Retina (tissue), 1 donor: ENCODE measurements around the gene SPRED2.

ENCODE experiments used
- DNase-seq: peaks from one replicate; pipeline ENCODE4 v3.0.0-alpha.2; 2016

The SPRED2 gene

GRCh38 chr2:65382776-65383357, 49.5 kb downstream of the SPRED2 start:
- DNase-seq = no peak

GRCh38 chr2:65382323-65382722, 50.1 kb downstream of the SPRED2 start:
- no peak for DNase-seq

GRCh38 chr2:65381607-65382051, 50.8 kb downstream of the SPRED2 start:
- DNase-seq = no peak

GRCh38 chr2:65380255-65380654, 52.1 kb downstream of the SPRED2 start:
- DNase-seq = no peak

- DNase-seq = no peak
Measured at GRCh38 chr2:65379721-65380171, 52.7 kb downstream of the SPRED2 start.

- no peak for DNase-seq
Measured at GRCh38 chr2:65379223-65379622, 53.2 kb downstream of the SPRED2 start.

GRCh38 chr2:65378290-65378689, 54.1 kb downstream of the SPRED2 start:
- no peak for DNase-seq

GRCh38 chr2:65377556-65378192, 54.7 kb downstream of the SPRED2 start:
- DNase-seq = no peak

- no peak for DNase-seq
Measured at GRCh38 chr2:65375723-65376122, 56.7 kb downstream of the SPRED2 start.

- no peak for DNase-seq
Measured at GRCh38 chr2:65374999-65375398, 57.4 kb downstream of the SPRED2 start.

- DNase-seq = no peak
Measured at GRCh38 chr2:65374575-65374974, 57.8 kb downstream of the SPRED2 start.

- DNase-seq = no peak
Measured at GRCh38 chr2:65373365-65373918, 59.0 kb downstream of the SPRED2 start.

- DNase-seq = no peak
Measured at GRCh38 chr2:65372619-65373018, 59.8 kb downstream of the SPRED2 start.

- DNase-seq = no peak
Measured at GRCh38 chr2:65371074-65371434, 61.3 kb downstream of the SPRED2 start.

- peak; percentile 39 for DNase-seq
Measured at GRCh38 chr2:65370387-65371073, 61.9 kb downstream of the SPRED2 start.

- no peak for DNase-seq
Measured at GRCh38 chr2:65369980-65370379, 62.4 kb downstream of the SPRED2 start.

- DNase-seq = no peak
Measured at GRCh38 chr2:65369574-65369973, 62.8 kb downstream of the SPRED2 start.

- DNase-seq = no peak
Measured at GRCh38 chr2:65368468-65368867, 63.9 kb downstream of the SPRED2 start.

GRCh38 chr2:65367524-65367923, 64.9 kb downstream of the SPRED2 start:
- DNase-seq = no peak

GRCh38 chr2:65366595-65367125, 65.7 kb downstream of the SPRED2 start:
- DNase-seq = no peak

GRCh38 chr2:65364986-65365733, 67.2 kb downstream of the SPRED2 start:
- no peak for DNase-seq

GRCh38 chr2:65363879-65364666, 68.3 kb downstream of the SPRED2 start:
- DNase-seq = no peak
